ENCODE measurements around the gene DNAH2. TPM values are rescaled to one million over a fixed set of nuclear protein-coding genes. Genes with fewer than 3 reads are reported as not detected.

Gene DNAH2
- total RNA-seq, 1 experiment from 2014 or later = 0.13 TPM

DNA sequence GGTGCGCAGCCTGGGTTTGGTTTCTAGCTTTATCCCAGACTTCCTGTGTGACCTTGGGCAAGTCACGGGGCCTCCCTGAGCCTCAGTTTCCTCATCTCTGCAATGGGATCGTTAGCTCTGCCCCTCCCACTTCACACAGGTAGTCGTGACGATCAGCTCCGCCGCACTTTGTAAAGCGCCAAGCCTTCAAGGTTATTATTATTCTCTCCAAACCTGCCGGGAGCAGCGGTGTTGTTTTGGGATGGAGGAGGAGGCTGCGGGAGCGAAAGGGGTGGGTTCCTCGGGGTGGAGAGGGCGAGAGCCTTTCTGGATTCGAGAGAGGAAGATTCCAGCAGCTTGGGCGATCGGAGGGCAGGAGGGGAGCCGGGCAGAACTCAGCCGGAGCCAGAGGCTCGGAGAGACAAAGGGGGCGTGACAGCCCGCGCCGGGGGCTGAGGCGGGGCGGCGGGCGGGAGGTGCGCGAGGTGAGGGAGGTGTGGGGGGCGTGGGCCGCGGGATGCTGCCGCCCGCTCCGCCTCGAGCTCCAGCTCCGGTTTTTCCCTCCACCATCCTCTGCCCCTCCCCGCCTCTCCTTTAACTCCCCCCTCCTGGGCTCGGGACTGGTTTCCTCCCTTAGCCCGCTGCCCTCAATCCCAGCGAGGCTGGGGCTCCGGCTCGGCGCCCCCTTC lies 12.8 kb upstream of the DNAH2 start, which contains the start of gene EFNB3:
Gene EFNB3 (plus strand): TSS at position 602 of the 668 bp plus-strand sequence. CDS start 397 bp downstream, outside the sequence.
- peaks cover 12% of the 10 kb centered on the region; the same call in 1 of the 2 replicates for H3K4me1 ChIP-seq (ENCODE audit: control insufficient read depth, insufficient read depth, low read length)
- ChIA-PET CTCF (interaction anchor here (0.5 kb wide), 1 partner anchor 12 kb away, joined by 6 read pairs; no protein-coding TSS in a partner anchor), POLR2A (interaction anchor here (0.6 kb wide), 1 partner anchor 17 kb away, joined by 7 read pairs; the partner anchor contains the start of gene TP53)
- TF ChIP-seq, protein P1, sequence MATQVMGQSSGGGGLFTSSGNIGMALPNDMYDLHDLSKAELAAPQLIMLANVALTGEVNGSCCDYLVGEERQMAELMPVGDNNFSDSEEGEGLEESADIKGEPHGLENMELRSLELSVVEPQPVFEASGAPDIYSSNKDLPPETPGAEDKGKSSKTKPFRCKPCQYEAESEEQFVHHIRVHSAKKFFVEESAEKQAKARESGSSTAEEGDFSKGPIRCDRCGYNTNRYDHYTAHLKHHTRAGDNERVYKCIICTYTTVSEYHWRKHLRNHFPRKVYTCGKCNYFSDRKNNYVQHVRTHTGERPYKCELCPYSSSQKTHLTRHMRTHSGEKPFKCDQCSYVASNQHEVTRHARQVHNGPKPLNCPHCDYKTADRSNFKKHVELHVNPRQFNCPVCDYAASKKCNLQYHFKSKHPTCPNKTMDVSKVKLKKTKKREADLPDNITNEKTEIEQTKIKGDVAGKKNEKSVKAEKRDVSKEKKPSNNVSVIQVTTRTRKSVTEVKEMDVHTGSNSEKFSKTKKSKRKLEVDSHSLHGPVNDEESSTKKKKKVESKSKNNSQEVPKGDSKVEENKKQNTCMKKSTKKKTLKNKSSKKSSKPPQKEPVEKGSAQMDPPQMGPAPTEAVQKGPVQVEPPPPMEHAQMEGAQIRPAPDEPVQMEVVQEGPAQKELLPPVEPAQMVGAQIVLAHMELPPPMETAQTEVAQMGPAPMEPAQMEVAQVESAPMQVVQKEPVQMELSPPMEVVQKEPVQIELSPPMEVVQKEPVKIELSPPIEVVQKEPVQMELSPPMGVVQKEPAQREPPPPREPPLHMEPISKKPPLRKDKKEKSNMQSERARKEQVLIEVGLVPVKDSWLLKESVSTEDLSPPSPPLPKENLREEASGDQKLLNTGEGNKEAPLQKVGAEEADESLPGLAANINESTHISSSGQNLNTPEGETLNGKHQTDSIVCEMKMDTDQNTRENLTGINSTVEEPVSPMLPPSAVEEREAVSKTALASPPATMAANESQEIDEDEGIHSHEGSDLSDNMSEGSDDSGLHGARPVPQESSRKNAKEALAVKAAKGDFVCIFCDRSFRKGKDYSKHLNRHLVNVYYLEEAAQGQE (IDR thresholded peaks at IDR 0.05; ENCODE audit: insufficient read depth in 1 of 2, low read depth in 2 of 2, low read length in 1 of 2) = no peak
- in situ Hi-C loops (cut with HindIII; ENCODE audit: low pct_unique_long_range_greater_than_20kb, low sequenced_read_pairs) (no loop called here), intact Hi-C loops (cut with micrococcal nuclease; ENCODE audit: unreplicated experiment) (no loop called here)
- no peaks in the 10 kb centered on the region for H3K9me3 ChIP-seq (ENCODE audit: control insufficient read depth, insufficient read depth, low read depth, low read length)
- no peak within 1 kb of the TSS for H3K27ac ChIP-seq (ENCODE audit: low read length)
- ATAC-seq = peak; percentile 55
- H3K36me3 ChIP-seq (ENCODE audit: control insufficient read depth, insufficient read depth, low read length) = no peaks in the 10 kb centered on the region
- H3K4me3 ChIP-seq (ENCODE audit: low read depth in 2 of 2, low read length in 2 of 2) = peak within 1 kb of the TSS; percentile 44 to 54
- no peaks in the 10 kb centered on the region for H3K27me3 ChIP-seq (ENCODE audit: control insufficient read depth, insufficient read depth, low read length)
- no TSS peak for BruUV-seq (replicated peaks)
- DNase-seq (ENCODE audit: low read depth, low spot score) = no peak

DNA sequence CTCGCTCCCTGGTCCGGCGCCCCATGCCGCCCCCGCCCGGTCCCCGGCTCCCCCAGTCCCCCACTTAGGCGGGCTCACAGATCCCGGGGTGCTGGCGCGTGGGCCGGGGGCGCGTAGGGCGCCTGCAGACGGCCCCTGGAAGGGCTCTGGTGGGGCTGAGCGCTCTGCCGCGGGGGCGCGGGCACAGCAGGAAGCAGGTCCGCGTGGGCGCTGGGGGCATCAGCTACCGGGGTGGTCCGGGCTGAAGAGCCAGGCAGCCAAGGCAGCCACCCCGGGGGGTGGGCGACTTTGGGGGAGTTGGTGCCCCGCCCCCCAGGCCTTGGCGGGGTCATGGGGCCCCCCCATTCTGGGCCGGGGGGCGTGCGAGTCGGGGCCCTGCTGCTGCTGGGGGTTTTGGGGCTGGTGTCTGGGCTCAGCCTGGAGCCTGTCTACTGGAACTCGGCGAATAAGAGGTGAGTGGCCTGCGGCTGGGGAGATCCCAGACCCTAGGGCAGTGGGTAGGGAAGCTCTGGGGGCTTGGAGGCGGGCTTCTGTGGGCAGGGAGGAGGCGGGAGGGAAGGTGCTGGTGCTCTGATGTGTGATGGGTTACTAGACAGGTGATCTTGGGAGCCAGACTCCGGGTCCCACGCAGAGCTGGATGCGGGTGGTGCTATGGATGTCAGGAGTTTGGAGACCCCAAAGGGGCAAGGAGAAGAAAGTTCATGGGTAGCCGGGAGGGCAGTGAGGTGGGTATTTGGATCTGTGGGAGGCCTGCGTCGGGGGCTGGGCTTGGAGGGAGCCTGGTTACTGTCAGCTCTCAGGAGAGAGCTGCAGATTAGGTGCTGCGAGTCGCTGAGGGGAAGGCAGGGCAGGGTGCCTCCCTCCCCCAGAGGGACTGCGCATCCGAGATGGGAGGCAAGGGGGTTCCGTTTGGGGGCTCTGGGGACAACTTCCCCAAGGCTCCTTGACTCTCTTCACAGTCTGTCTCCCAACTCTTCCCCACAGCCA lies 12.0 kb upstream of the DNAH2 start:
- POLR2A ChIA-PET = interaction anchor here (0.6 kb wide), 1 partner anchor 18 kb away, joined by 7 read pairs; the partner anchor contains the start of gene TP53
- H3K36me3 ChIP-seq (ENCODE audit: control insufficient read depth, insufficient read depth, low read length) = no peaks in the 10 kb centered on the region

More for the DNA sequence above, 12.0 kb upstream of the DNAH2 start:
- in situ Hi-C loops (cut with HindIII; ENCODE audit: low pct_unique_long_range_greater_than_20kb, low sequenced_read_pairs) = no loop called here
- H3K9me3 ChIP-seq (ENCODE audit: control insufficient read depth, insufficient read depth, low read depth, low read length) = no peaks in the 10 kb centered on the region
- H3K27me3 ChIP-seq (ENCODE audit: control insufficient read depth, insufficient read depth, low read length) = no peaks in the 10 kb centered on the region
- no peak for DNase-seq (ENCODE audit: low read depth, low spot score)
- H3K4me3 ChIP-seq (ENCODE audit: low read depth in 2 of 2, low read length in 2 of 2) = peak overlapping the region; percentile 44 to 54
- TF ChIP-seq, protein P1 (IDR thresholded peaks at IDR 0.05; ENCODE audit: insufficient read depth in 1 of 2, low read depth in 2 of 2, low read length in 1 of 2) = no peak
- TF ChIP-seq POLR2AphosphoS5 (IDR thresholded peaks at IDR 0.05; ENCODE audit: low read depth, low read length) = no peak
- TF ChIP-seq TCF7L2 (IDR thresholded peaks at IDR 0.05; ENCODE audit: low read depth, low read length) = no peak
- TF ChIP-seq SIN3A (IDR thresholded peaks at IDR 0.05; ENCODE audit: borderline replicate concordance, insufficient read depth, low read depth, low read length) = no peak
- TF ChIP-seq, protein P2, sequence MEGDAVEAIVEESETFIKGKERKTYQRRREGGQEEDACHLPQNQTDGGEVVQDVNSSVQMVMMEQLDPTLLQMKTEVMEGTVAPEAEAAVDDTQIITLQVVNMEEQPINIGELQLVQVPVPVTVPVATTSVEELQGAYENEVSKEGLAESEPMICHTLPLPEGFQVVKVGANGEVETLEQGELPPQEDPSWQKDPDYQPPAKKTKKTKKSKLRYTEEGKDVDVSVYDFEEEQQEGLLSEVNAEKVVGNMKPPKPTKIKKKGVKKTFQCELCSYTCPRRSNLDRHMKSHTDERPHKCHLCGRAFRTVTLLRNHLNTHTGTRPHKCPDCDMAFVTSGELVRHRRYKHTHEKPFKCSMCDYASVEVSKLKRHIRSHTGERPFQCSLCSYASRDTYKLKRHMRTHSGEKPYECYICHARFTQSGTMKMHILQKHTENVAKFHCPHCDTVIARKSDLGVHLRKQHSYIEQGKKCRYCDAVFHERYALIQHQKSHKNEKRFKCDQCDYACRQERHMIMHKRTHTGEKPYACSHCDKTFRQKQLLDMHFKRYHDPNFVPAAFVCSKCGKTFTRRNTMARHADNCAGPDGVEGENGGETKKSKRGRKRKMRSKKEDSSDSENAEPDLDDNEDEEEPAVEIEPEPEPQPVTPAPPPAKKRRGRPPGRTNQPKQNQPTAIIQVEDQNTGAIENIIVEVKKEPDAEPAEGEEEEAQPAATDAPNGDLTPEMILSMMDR (IDR thresholded peaks at IDR 0.05) = no peak
- peaks cover 12% of the 10 kb centered on the region; the same call in 1 of the 2 replicates for H3K4me1 ChIP-seq (ENCODE audit: control insufficient read depth, insufficient read depth, low read length)
- intact Hi-C loops (cut with micrococcal nuclease; ENCODE audit: unreplicated experiment) = no loop called here
- CTCF ChIA-PET = interaction anchor here (0.5 kb wide), 1 partner anchor 11 kb away, joined by 6 read pairs; no protein-coding TSS in a partner anchor
- peak; percentile 27 for ATAC-seq
- no peak overlapping the region for H3K27ac ChIP-seq (ENCODE audit: low read length)
- no TSS peak for BruUV-seq (replicated peaks)
